Measurements from ENCODE around the gene TIPIN.

TIPIN gene

GRCh38 chr15:66308531-66308930, 48.0 kb downstream of the TIPIN start:
- ChIA-PET POLR2A (interaction anchor here (0.6 kb wide), 1 partner anchor 76 kb away, joined by 5 read pairs; no protein-coding TSS in a partner anchor), CTCF (no interaction called here)
- no peak overlapping the region for H3K4me3 ChIP-seq (ENCODE audit: low read depth, low read length)
- no peaks in the 10 kb centered on the region for H3K4me1 ChIP-seq (ENCODE audit: control insufficient read depth, insufficient read depth, low read length)
- peaks cover 38 to 56% of the 10 kb centered on the region in 2 experiments for H3K36me3 ChIP-seq (ENCODE audit: control insufficient read depth in 2 of 2, insufficient read depth in 1 of 2, low read length in 2 of 2)
- H3K27ac ChIP-seq (ENCODE audit: extremely low read depth, low read depth, low read length) = no peak overlapping the region
- no peaks in the 10 kb centered on the region for H3K9me3 ChIP-seq (ENCODE audit: control insufficient read depth, insufficient read depth, low read depth, low read length)
- no peak for TF ChIP-seq ZNF391 (tag by site-specific recombination; IDR thresholded peaks at IDR 0.05; ENCODE audit: borderline replicate concordance, low read depth)
- no peak for TF ChIP-seq ZNF660 (tag by site-specific recombination; IDR thresholded peaks at IDR 0.05)
- no peak for TF ChIP-seq ZNF280D (tag by site-specific recombination; IDR thresholded peaks at IDR 0.05)
- TF ChIP-seq ZNF561 (tag by site-specific recombination; IDR thresholded peaks at IDR 0.05; ENCODE audit: borderline replicate concordance) = no peak
- TF ChIP-seq, protein P1, sequence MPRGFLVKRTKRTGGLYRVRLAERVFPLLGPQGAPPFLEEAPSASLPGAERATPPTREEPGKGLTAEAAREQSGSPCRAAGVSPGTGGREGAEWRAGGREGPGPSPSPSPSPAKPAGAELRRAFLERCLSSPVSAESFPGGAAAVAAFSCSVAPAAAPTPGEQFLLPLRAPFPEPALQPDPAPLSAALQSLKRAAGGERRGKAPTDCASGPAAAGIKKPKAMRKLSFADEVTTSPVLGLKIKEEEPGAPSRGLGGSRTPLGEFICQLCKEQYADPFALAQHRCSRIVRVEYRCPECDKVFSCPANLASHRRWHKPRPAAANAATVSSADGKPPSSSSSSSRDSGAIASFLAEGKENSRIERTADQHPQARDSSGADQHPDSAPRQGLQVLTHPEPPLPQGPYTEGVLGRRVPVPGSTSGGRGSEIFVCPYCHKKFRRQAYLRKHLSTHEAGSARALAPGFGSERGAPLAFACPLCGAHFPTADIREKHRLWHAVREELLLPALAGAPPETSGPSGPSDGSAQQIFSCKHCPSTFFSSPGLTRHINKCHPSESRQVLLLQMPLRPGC (tag by site-specific recombination; IDR thresholded peaks at IDR 0.05) = no peak
- no peak for TF ChIP-seq ZNF558 (tag by site-specific recombination; IDR thresholded peaks at IDR 0.05)
- no peak for TF ChIP-seq ZNF544 (tag by site-specific recombination; IDR thresholded peaks at IDR 0.05)
- TF ChIP-seq ZNF560 (tag by site-specific recombination; IDR thresholded peaks at IDR 0.05; ENCODE audit: borderline replicate concordance) = no peak
- no peak for TF ChIP-seq ZNF169 (tag by site-specific recombination; IDR thresholded peaks at IDR 0.05)
- no peak for TF ChIP-seq ZNF146 (tag by site-specific recombination; IDR thresholded peaks at IDR 0.05)
- TF ChIP-seq ZNF366 (tag by site-specific recombination; conservative IDR thresholded peaks at IDR 0.05) = no peak
- TF ChIP-seq ZNF2 (tag by site-specific recombination; IDR thresholded peaks at IDR 0.05) = no peak
- no peak for TF ChIP-seq ZNF24 (tag by site-specific recombination; IDR thresholded peaks at IDR 0.05)
- no peak for TF ChIP-seq ZNF610 (tag by site-specific recombination; IDR thresholded peaks at IDR 0.05; ENCODE audit: borderline replicate concordance)
- TF ChIP-seq, protein P2, sequence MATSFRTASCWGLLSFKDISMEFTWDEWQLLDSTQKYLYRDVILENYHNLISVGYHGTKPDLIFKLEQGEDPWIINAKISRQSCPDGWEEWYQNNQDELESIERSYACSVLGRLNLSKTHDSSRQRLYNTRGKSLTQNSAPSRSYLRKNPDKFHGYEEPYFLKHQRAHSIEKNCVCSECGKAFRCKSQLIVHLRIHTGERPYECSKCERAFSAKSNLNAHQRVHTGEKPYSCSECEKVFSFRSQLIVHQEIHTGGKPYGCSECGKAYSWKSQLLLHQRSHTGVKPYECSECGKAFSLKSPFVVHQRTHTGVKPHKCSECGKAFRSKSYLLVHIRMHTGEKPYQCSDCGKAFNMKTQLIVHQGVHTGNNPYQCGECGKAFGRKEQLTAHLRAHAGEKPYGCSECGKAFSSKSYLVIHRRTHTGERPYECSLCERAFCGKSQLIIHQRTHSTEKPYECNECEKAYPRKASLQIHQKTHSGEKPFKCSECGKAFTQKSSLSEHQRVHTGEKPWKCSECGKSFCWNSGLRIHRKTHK (tag by site-specific recombination; IDR thresholded peaks at IDR 0.05) = no peak
- no peak for TF ChIP-seq SALL2 (tag by site-specific recombination; IDR thresholded peaks at IDR 0.05; ENCODE audit: borderline replicate concordance)

- POLR2A ChIA-PET = no interaction called here
- CTCF ChIA-PET = no interaction called here
- Histone ChIP-seq H3K4me1 (ENCODE audit: control insufficient read depth, insufficient read depth, low read length) (0 out of 2 replicates have a peak, but pooled peaks cover 4% of the 10 kb centered on the region), H3K9me3 (ENCODE audit: control insufficient read depth, insufficient read depth, low read depth, low read length) (no peaks in the 10 kb centered on the region), H3K36me3 (ENCODE audit: control insufficient read depth in 2 of 2, insufficient read depth in 1 of 2, low read length in 2 of 2) (peaks cover 24 to 40% of the 10 kb centered on the region in 2 experiments), H3K27ac (ENCODE audit: extremely low read depth, low read depth, low read length) (no peak overlapping the region), H3K4me3 (ENCODE audit: low read depth, low read length) (no peak overlapping the region)
- TF ChIP-seq ZBTB17 (tag by site-specific recombination; IDR thresholded peaks at IDR 0.05) = no peak
- no peak for TF ChIP-seq ZNF664 (tag by site-specific recombination; IDR thresholded peaks at IDR 0.05)
- TF ChIP-seq KLF16 (tag by site-specific recombination; IDR thresholded peaks at IDR 0.05) = no peak
- TF ChIP-seq, protein P3, sequence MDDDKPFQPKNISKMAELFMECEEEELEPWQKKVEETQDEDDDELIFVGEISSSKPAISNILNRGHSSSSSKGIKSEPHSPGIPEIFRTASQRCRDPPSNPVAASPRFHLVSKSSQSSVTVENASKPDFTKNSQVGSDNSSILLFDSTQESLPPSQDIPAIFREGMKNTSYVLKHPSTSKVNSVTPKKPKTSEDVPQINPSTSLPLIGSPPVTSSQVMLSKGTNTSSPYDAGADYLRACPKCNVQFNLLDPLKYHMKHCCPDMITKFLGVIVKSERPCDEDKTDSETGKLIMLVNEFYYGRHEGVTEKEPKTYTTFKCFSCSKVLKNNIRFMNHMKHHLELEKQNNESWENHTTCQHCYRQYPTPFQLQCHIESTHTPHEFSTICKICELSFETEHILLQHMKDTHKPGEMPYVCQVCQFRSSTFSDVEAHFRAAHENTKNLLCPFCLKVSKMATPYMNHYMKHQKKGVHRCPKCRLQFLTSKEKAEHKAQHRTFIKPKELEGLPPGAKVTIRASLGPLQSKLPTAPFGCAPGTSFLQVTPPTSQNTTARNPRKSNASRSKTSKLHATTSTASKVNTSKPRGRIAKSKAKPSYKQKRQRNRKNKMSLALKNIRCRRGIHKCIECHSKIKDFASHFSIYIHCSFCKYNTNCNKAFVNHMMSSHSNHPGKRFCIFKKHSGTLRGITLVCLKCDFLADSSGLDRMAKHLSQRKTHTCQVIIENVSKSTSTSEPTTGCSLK (tag by site-specific recombination; IDR thresholded peaks at IDR 0.05) = no peak
- TF ChIP-seq ZNF23 (tag by site-specific recombination; IDR thresholded peaks at IDR 0.05; ENCODE audit: borderline replicate concordance) = no peak
- no peak for TF ChIP-seq ZNF366 (tag by site-specific recombination; conservative IDR thresholded peaks at IDR 0.05)
- TF ChIP-seq ZNF629 (tag by site-specific recombination; IDR thresholded peaks at IDR 0.05) = no peak
- no peak for TF ChIP-seq OVOL3 (tag by site-specific recombination; IDR thresholded peaks at IDR 0.05)
- no peak for TF ChIP-seq BCL11B (tag by site-specific recombination; IDR thresholded peaks at IDR 0.05; ENCODE audit: low read depth)
- TF ChIP-seq ZNF138 (tag by site-specific recombination; IDR thresholded peaks at IDR 0.05; ENCODE audit: borderline replicate concordance) = no peak
- TF ChIP-seq ZBTB21 (tag by site-specific recombination; IDR thresholded peaks at IDR 0.05) = no peak
- no peak for TF ChIP-seq ZNF600 (tag by site-specific recombination; IDR thresholded peaks at IDR 0.05)
- TF ChIP-seq KLF10 (tag by site-specific recombination; IDR thresholded peaks at IDR 0.05) = no peak
These were observed 50.1 kb downstream of the TIPIN start for GRCh38 chr15:66306381-66306780.
